H1 (cell line): ENCODE results near the gene PPA2. TPM values are rescaled to one million over a fixed set of nuclear protein-coding genes. Genes with fewer than 3 reads are reported as not detected.

Experiments used
- CTCF ChIA-PET: fragments of 300-600 bp; sonication (Branson Sonifier 250); formaldehyde crosslinking; loops from one replicate; lab custom pipeline; 2021; ENCODE audit not compliant: partially characterized antibody; lab: Charles Lee
- POLR2A ChIA-PET: fragments of 300-600 bp; sonication (Branson Sonifier 250); formaldehyde crosslinking; loops from one replicate; lab custom pipeline; 2021; ENCODE audit warnings: inconsistent platforms; ENCODE audit not compliant: partially characterized antibody; lab: Charles Lee
- DNase-seq, 2 experiments: peaks; one replicate each; pipeline versions ENCODE4 v3.0.0 to v3.0.0-alpha.2; 2010 to 2022; ENCODE audit warnings: low spot score in 2 of 2, low read depth in 1 of 2, mixed read lengths in 1 of 2
- FAIRE-seq: peaks from 2 replicates; lab custom pipeline; 2011; peaks lifted over from hg19 to GRCh38; lab: Jason Lieb, UNC
- H2AFZ ChIP-seq: 2 replicates; pipeline ENCODE4 v1.8.1; 2012; ENCODE audit warnings: low read length, inconsistent platforms
- H2AK5ac ChIP-seq: 2 replicates; pipeline ENCODE4 v1.6.1; 2013; ENCODE audit warnings: low read depth, low read length
- H2BK120ac ChIP-seq: replicated peaks from 2 replicates; pipeline ENCODE3; 2013; ENCODE audit warnings: low read depth, low read length, inconsistent platforms
- H2BK12ac ChIP-seq: 2 replicates; pipeline ENCODE4 v1.6.1; 2013; ENCODE audit warnings: low read depth, low read length
- H2BK15ac ChIP-seq: 2 replicates; pipeline ENCODE4 v1.6.1; 2013; ENCODE audit warnings: low read length
- H2BK20ac ChIP-seq: 2 replicates; pipeline ENCODE4 v1.6.1; 2013; ENCODE audit warnings: low read length
- H2BK5ac ChIP-seq: 2 replicates; pipeline ENCODE4 v1.6.1; 2013; ENCODE audit warnings: low read depth, low read length
- H3K14ac ChIP-seq: 2 replicates; pipeline ENCODE4 v1.6.1; 2013; ENCODE audit warnings: inconsistent platforms; ENCODE audit not compliant: insufficient read length
- H3K18ac ChIP-seq: 2 replicates; pipeline ENCODE4 v1.6.1; 2013; ENCODE audit warnings: low read length; ENCODE audit errors: extremely low read depth
- H3K23ac ChIP-seq: 2 replicates; pipeline ENCODE4 v1.6.1; 2013; ENCODE audit warnings: inconsistent platforms; ENCODE audit not compliant: insufficient read length
- H3K23me2 ChIP-seq: 2 replicates; pipeline ENCODE4 v1.6.1; 2013; ENCODE audit warnings: low read depth, low read length
- H3K27ac ChIP-seq: 2 replicates; pipeline ENCODE4 v1.6.1; 2011; ENCODE audit warnings: low read depth, low read length, inconsistent platforms
- H3K27me3 ChIP-seq, 4 experiments: replicated peaks in 1 of 4; 1 replicate in 1 of 4; 2 replicates in 3 of 4; pipeline versions ENCODE4 v1.6.1 to v1.8.1; 2011 to 2013; ENCODE audit warnings: low read length in 3 of 4, mild to moderate bottlenecking in 3 of 4, inconsistent platforms in 2 of 4, mixed read lengths in 2 of 4, moderate library complexity in 1 of 4; ENCODE audit not compliant: control insufficient read depth in 3 of 4, insufficient read depth in 3 of 4; ENCODE audit errors: extremely low read depth in 1 of 4
- H3K36me3 ChIP-seq, 4 experiments: 2 replicates each; pipeline versions ENCODE4 v1.6.1 to v1.8.1; 2011 to 2013; ENCODE audit warnings: mild to moderate bottlenecking in 4 of 4, low read length in 3 of 4, moderate library complexity in 2 of 4, control low read depth in 1 of 4, inconsistent platforms in 1 of 4; ENCODE audit not compliant: insufficient read depth in 4 of 4, control insufficient read depth in 2 of 4
- H3K4ac ChIP-seq: replicated peaks from 2 replicates; pipeline ENCODE3; 2013; ENCODE audit warnings: low read length, low read depth, mixed read lengths, inconsistent platforms; ENCODE audit not compliant: insufficient read length
- H3K4me1 ChIP-seq, 4 experiments: replicated peaks in 1 of 4; 1 replicate in 1 of 4; 2 replicates in 3 of 4; pipeline versions ENCODE4 v1.6.1 to v1.8.1; 2011 to 2013; ENCODE audit warnings: low read length in 3 of 4, inconsistent platforms in 2 of 4, mixed read lengths in 1 of 4; ENCODE audit not compliant: insufficient read depth in 4 of 4, control insufficient read depth in 3 of 4
- H3K4me2 ChIP-seq, 2 experiments: 2 replicates each; pipeline versions ENCODE4 v1.6.1 to v1.8.1; 2011 to 2013; ENCODE audit warnings: low read depth in 2 of 2, low read length in 2 of 2, control low read depth in 1 of 2, inconsistent platforms in 1 of 2, mild to moderate bottlenecking in 1 of 2; ENCODE audit not compliant: insufficient read depth in 1 of 2
- H3K4me3 ChIP-seq, 4 experiments: fragments of 200-600, 300-600 bp in 1 of 4; sonication (generic), shearing (Covaris generic), sonication (Bioruptor Twin) in 1 of 4; 2 replicates each; pipeline versions ENCODE4 v1.5.1 to v1.8.1; 2011 to 2016; ENCODE audit warnings: low read length in 4 of 4, low read depth in 3 of 4, control low read depth in 2 of 4, inconsistent platforms in 2 of 4, mild to moderate bottlenecking in 2 of 4, mixed read lengths in 1 of 4, moderate library complexity in 1 of 4; ENCODE audit not compliant: insufficient read depth in 2 of 4; ENCODE audit errors: extremely low read depth in 1 of 4
- H3K56ac ChIP-seq: replicated peaks from 2 replicates; pipeline ENCODE3; 2013; ENCODE audit warnings: low read depth, mild to moderate bottlenecking, mixed read lengths, low read length, inconsistent platforms; ENCODE audit not compliant: insufficient read length
- H3K79me1 ChIP-seq: 2 replicates; pipeline ENCODE4 v1.6.1; 2013; ENCODE audit warnings: low read depth, low read length, control low read depth
- H3K79me2 ChIP-seq, 2 experiments: 2 replicates each; pipeline versions ENCODE4 v1.6.1 to v1.8.1; 2012 to 2013; ENCODE audit warnings: low read length in 2 of 2, mild to moderate bottlenecking in 2 of 2, inconsistent platforms in 1 of 2; ENCODE audit not compliant: insufficient read depth in 2 of 2, control insufficient read depth in 1 of 2
- H3K9ac ChIP-seq, 4 experiments: replicated peaks in 1 of 4; 1 replicate in 1 of 4; 2 replicates in 3 of 4; pipeline versions ENCODE4 v1.6.1 to v1.8.1; 2011 to 2013; ENCODE audit warnings: low read depth in 3 of 4, low read length in 3 of 4, control low read depth in 2 of 4, mild to moderate bottlenecking in 2 of 4, moderate library complexity in 2 of 4, inconsistent platforms in 1 of 4; ENCODE audit errors: extremely low read depth in 1 of 4
- H3K9me3 ChIP-seq, 2 experiments: 2 replicates each; pipeline versions ENCODE4 v1.6.1 to v1.8.1; 2012 to 2013; ENCODE audit warnings: mild to moderate bottlenecking in 2 of 2, moderate library complexity in 2 of 2, control low read depth in 1 of 2, inconsistent platforms in 1 of 2, low read depth in 1 of 2, low read length in 1 of 2, mixed read lengths in 1 of 2; ENCODE audit not compliant: insufficient read depth in 2 of 2
- H4K20me1 ChIP-seq, 2 experiments: replicated peaks in 1 of 2; 2 replicates each; pipeline versions ENCODE3 to v1.8.1; 2011 to 2013; ENCODE audit warnings: inconsistent platforms in 2 of 2, low read length in 2 of 2, mild to moderate bottlenecking in 1 of 2; ENCODE audit not compliant: insufficient read depth in 2 of 2, control insufficient read depth in 1 of 2
- H4K5ac ChIP-seq: 2 replicates; pipeline ENCODE4 v1.6.1; 2013; ENCODE audit warnings: low read length, low read depth, mixed read lengths, inconsistent platforms; ENCODE audit not compliant: insufficient read length
- H4K8ac ChIP-seq: 2 replicates; pipeline ENCODE4 v1.8.0; 2013; ENCODE audit warnings: mild to moderate bottlenecking, moderate library complexity, low read length, inconsistent platforms; ENCODE audit not compliant: insufficient read depth; ENCODE audit errors: extremely low read depth
- H4K91ac ChIP-seq: replicated peaks from 2 replicates; pipeline ENCODE3; 2013; ENCODE audit warnings: low read length, mixed read lengths, inconsistent platforms; ENCODE audit not compliant: insufficient read length
- EZH2 ChIP-seq: fragments of 200-600 bp; sonication (generic); IDR thresholded peaks from 2 replicates; pipeline ENCODE4 v1.7.1; 2012; ENCODE audit warnings: low read depth, mild to moderate bottlenecking, moderate library complexity, low read length, inconsistent platforms; ENCODE audit not compliant: severe bottlenecking
- RAD21 ChIP-seq, 2 experiments: IDR thresholded peaks in 1 of 2; conservative IDR thresholded peaks in 1 of 2; 2 replicates each; pipeline ENCODE4 v1.6.1; 2011; ENCODE audit warnings: low read depth in 2 of 2, low read length in 2 of 2, improper control_type of control experiment in 1 of 2, inconsistent platforms in 1 of 2, mild to moderate bottlenecking in 1 of 2, moderate library complexity in 1 of 2
- RBBP5 ChIP-seq: IDR thresholded peaks from 2 replicates; pipeline ENCODE4 v1.7.1; 2012; ENCODE audit warnings: low read depth, mild to moderate bottlenecking, inconsistent platforms, low read length, moderate library complexity, borderline replicate concordance
- WGBS, 2 experiments: shearing (Covaris generic) in 1 of 2; methylation state at CpG; one replicate each; pipeline versions ENCODE4 v1.1.6 to v1.1.7; 2013 to 2015; ENCODE audit warnings: low lambda C conversion rate in 2 of 2, mixed read lengths in 2 of 2, inconsistent platforms in 1 of 2, low coverage in 1 of 2, missing lambda C conversion rate in 1 of 2; ENCODE audit not compliant: insufficient replicate concordance in 2 of 2, insufficient coverage in 1 of 2, insufficient read length in 1 of 2; ENCODE audit errors: extremely low coverage in 1 of 2, missing lambda C conversion rate in 1 of 2; 5-methylcytosine and 5-hydroxymethylcytosine counted together
- polyA plus RNA-seq, 7 experiments: library from polyadenylated mRNA; depleted of rRNA in 3 of 7; stranded (reverse) in 5 of 7; unstranded in 2 of 7; fragments of >200 nt in 5 of 7; fragments of 200-250 nt in 2 of 7; gene quantifications; 1 replicate in 5 of 7; 2 replicates in 1 of 7; 4 replicates in 1 of 7; pipeline versions ENCODE4 v1.2.1 to v1.2.3, GENCODE V29; 2011 to 2013; ENCODE audit warnings: missing spikeins in 2 of 7, mixed read lengths in 2 of 7
- total RNA-seq: library from RNA; stranded (reverse); fragmentation: NEBNext Ultra II Directional; extraction: Animal tissue kit (Norgen Biotek cat#: 25700); gene quantifications from 2 replicates; pipeline ENCODE4 v1.2.1, GENCODE V29; 2021
- TF ChIP-seq, protein P1 (sequence below): IDR thresholded peaks from 2 replicates; pipeline ENCODE4 v1.6.1; 2012; ENCODE audit warnings: inconsistent platforms
- TF ChIP-seq, protein P2 (sequence below), 3 experiments: IDR thresholded peaks; 1 replicate in 2 of 3; 2 replicates in 1 of 3; pipeline versions ENCODE4 v1.5.1 to v1.6.1; 2011; ENCODE audit warnings: low read length in 3 of 3, mild to moderate bottlenecking in 3 of 3, inconsistent platforms in 2 of 3, low read depth in 1 of 3, moderate library complexity in 1 of 3; ENCODE audit not compliant: insufficient read depth in 1 of 3; ENCODE audit errors: control extremely low read depth in 1 of 3

The PPA2 gene
- total and polyA plus RNA-seq, 2 of the 8 experiments (the other 6 are each of a cell fraction or from before 2014, with no cell fraction given), result 24.9 to 62.7 TPM

DNA sequence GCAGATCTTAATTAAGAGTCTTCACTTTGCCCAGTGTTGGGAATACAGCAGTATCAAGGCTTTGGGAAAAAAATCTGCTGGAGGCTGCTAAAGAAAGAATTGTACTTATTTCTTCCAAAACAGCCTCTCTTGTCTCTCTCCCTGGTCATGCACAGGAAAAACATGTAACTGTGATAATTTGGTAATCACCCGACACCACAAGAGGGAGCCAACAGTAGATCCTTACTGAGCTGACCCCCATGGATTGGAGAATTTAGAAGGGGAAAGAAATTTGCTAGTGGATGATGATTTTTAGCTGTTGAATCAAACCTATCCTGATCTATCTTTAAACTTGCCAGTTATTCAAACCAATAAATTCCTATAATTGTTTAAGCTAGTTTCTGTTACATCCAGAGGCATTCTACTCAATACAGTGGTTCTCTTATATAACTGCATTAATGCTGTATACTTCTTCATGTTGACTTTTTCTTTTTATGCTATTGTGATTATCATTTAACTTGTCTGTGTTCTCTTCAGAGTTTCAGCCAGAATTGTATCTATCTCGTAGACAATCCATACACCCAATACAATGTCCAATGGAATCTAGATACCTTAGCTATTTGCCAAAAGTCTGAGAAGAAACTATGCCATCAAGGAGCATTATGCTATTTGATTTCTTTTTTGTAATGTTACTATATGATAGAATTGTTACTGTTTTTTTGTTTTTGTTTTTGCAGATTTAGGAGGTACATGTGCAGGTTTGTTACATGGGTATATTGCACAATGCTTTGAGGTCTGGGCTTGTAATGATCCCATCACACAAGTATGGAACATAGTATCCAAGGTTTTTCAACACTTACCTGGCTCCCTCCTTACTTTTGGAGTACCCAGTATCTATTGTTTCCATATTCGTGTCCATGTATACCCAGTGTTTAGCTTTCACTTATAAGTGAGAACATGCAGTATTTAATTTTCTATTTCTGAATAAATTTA lies 47.2 kb upstream of the PPA2 start:
- H3K4me3 ChIP-seq, result no peak overlapping the region
- H3K18ac ChIP-seq, result no peak overlapping the region
- no peaks in the 10 kb centered on the region for H4K20me1 ChIP-seq
- no peak overlapping the region for H2BK12ac ChIP-seq
- H3K27me3 ChIP-seq, result no peaks in the 10 kb centered on the region
- H3K79me1 ChIP-seq, result no peaks in the 10 kb centered on the region
- no peak overlapping the region for H4K5ac ChIP-seq
- no peak overlapping the region for H2AK5ac ChIP-seq
- H4K91ac ChIP-seq, result no peak overlapping the region
- no peak overlapping the region for H3K4ac ChIP-seq
- FAIRE-seq, result peak; percentile 94
- no peaks in the 10 kb centered on the region for H3K36me3 ChIP-seq
- ChIA-PET CTCF (interaction anchor here (0.6 to 3.5 kb wide), 28 partner anchors 8 to 760 kb away, joined by 3 to 26 read pairs (median 4); partner anchors contain the start of gene PPA2), POLR2A (no interaction called here)
- no peak overlapping the region for H2BK5ac ChIP-seq
- H3K9ac ChIP-seq, result no peak overlapping the region
- H3K4me2 ChIP-seq, result no peak overlapping the region
- no peak overlapping the region for H2BK20ac ChIP-seq
- no peaks in the 10 kb centered on the region for H3K79me2 ChIP-seq
- H2BK15ac ChIP-seq, result no peak overlapping the region
- 29% methylated on average over 3 of the region's 3 CpGs; no CpG with 5 or more reads in 1 of the 2 experiments for whole genome bisulfite sequencing, 2 experiments
- TF ChIP-seq RAD21 (IDR thresholded peaks at IDR 0.05 in 1 of 2, conservative IDR thresholded peaks at IDR 0.05 in 1 of 2; ENCODE audit: low read depth in 2 of 2, low read length in 2 of 2) (peak; percentile 78 to 80), RBBP5 (no peak), EZH2 (no peak)
- TF ChIP-seq, protein P1, sequence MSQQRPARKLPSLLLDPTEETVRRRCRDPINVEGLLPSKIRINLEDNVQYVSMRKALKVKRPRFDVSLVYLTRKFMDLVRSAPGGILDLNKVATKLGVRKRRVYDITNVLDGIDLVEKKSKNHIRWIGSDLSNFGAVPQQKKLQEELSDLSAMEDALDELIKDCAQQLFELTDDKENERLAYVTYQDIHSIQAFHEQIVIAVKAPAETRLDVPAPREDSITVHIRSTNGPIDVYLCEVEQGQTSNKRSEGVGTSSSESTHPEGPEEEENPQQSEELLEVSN, result no peak
- TF ChIP-seq, protein P2, sequence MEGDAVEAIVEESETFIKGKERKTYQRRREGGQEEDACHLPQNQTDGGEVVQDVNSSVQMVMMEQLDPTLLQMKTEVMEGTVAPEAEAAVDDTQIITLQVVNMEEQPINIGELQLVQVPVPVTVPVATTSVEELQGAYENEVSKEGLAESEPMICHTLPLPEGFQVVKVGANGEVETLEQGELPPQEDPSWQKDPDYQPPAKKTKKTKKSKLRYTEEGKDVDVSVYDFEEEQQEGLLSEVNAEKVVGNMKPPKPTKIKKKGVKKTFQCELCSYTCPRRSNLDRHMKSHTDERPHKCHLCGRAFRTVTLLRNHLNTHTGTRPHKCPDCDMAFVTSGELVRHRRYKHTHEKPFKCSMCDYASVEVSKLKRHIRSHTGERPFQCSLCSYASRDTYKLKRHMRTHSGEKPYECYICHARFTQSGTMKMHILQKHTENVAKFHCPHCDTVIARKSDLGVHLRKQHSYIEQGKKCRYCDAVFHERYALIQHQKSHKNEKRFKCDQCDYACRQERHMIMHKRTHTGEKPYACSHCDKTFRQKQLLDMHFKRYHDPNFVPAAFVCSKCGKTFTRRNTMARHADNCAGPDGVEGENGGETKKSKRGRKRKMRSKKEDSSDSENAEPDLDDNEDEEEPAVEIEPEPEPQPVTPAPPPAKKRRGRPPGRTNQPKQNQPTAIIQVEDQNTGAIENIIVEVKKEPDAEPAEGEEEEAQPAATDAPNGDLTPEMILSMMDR (IDR thresholded peaks at IDR 0.05; ENCODE audit: control extremely low read depth in 1 of 3, insufficient read depth in 1 of 3, low read depth in 1 of 3, low read length in 3 of 3), result peak in 2 of 3 experiments; percentile 65 to 73; a peak in 3 of 4 replicates
- no peaks in the 10 kb centered on the region for H3K23me2 ChIP-seq
- no peak overlapping the region for H3K23ac ChIP-seq
- H3K9me3 ChIP-seq, result no peaks in the 10 kb centered on the region
- no peak overlapping the region for H4K8ac ChIP-seq
- no peak overlapping the region for H2BK120ac ChIP-seq
- no peak overlapping the region for H3K56ac ChIP-seq
- H3K27ac ChIP-seq, result no peak overlapping the region
- no peak overlapping the region for H3K14ac ChIP-seq
- no peaks in the 10 kb centered on the region for H3K4me1 ChIP-seq
- DNase-seq, result no peak
- no peak overlapping the region for H2AFZ ChIP-seq
